LNCaP clone FGC (cell line): Measurements from ENCODE around the gene MGAT5B.

ENCODE experiments used
- DNase-seq: peaks from one replicate; pipeline ENCODE4 v3.0.0-alpha.2; 2011; ENCODE audit warnings: low read depth
- H3K4me3 ChIP-seq: 2 replicates; pipeline ENCODE4 v1.5.1; 2011; ENCODE audit warnings: mild to moderate bottlenecking, low read depth, low read length, control low read depth
- TF ChIP-seq, protein P1 (sequence below): IDR thresholded peaks from 2 replicates; pipeline ENCODE4 v1.5.1; 2012; ENCODE audit warnings: mild to moderate bottlenecking; ENCODE audit not compliant: control insufficient read depth, insufficient read depth; ENCODE audit errors: extremely low read depth

Gene MGAT5B

DNA sequence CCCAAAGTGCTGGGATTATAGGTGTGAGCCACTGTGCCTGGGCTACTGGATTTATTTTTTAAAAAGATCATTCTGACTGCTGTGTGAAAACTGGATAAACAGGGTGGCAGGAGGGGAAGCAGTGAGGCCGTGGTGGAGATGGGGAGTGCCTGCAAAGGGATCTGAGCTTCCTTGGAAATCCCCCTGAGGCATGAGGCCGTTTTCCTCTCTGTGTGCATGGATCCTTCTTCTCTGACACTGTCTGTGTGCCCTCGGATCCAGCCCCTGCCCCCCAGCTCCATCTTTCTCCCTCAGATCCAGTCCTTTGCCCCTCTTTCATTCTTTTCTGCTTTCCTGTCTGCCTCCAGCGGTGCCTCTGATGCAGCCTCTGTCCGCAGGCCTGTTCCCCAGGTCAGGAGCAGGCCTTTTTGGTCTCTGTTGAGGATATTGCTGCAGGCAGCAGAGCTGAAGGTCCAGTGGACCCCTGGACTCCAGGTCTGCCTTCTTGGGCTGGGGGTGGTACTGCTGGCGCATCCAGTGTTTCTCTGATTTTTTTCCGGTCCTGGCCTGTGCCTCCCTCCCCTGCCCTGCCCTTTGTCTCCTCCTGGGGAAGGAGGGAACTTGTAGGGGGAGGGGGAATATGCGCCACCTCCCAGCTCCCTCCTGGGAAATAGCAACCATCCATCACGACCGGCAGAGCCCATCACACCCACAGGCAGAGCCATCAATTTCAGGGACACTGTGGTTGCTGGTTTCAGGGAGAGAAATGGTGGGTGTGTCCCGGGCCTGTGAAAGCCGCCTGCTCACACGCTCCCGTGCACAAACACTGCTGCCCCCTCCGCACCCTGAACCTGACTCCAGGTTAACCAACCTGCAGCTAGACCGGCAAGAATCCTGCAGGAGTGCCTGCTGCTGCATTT, 17.0 kb downstream of the MGAT5B start:
- TF ChIP-seq, protein P1, sequence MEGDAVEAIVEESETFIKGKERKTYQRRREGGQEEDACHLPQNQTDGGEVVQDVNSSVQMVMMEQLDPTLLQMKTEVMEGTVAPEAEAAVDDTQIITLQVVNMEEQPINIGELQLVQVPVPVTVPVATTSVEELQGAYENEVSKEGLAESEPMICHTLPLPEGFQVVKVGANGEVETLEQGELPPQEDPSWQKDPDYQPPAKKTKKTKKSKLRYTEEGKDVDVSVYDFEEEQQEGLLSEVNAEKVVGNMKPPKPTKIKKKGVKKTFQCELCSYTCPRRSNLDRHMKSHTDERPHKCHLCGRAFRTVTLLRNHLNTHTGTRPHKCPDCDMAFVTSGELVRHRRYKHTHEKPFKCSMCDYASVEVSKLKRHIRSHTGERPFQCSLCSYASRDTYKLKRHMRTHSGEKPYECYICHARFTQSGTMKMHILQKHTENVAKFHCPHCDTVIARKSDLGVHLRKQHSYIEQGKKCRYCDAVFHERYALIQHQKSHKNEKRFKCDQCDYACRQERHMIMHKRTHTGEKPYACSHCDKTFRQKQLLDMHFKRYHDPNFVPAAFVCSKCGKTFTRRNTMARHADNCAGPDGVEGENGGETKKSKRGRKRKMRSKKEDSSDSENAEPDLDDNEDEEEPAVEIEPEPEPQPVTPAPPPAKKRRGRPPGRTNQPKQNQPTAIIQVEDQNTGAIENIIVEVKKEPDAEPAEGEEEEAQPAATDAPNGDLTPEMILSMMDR = no peak
- DNase-seq = no peak
- no peak overlapping the region for H3K4me3 ChIP-seq

DNA sequence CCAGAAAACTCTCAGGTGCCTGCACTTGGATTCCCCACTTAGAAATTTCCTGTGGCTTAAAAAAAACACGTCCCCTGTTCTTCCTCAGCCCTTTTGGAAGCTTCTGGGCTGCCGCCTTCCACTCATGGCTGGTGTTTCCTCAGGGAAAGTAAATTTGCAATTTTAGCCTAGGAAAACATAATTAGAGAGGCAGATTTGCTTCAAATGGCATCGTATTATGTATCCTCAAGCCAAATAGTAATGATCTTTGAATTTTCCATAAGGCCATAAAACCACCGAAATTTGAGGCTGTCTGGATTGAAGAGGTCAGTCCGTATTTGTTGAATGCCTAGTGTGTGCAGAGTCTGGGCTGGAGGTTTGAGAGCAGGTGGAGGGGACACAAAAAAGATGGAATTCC, 17.7 kb downstream of the MGAT5B start:
- H3K4me3 ChIP-seq = no peak overlapping the region
- TF ChIP-seq, protein P1 = no peak
- no peak for DNase-seq

GRCh38 chr17:76886395-76886794, 18.2 kb downstream of the MGAT5B start:
- H3K4me3 ChIP-seq = no peak overlapping the region
- DNase-seq = no peak
- TF ChIP-seq, protein P1 = no peak

DNA sequence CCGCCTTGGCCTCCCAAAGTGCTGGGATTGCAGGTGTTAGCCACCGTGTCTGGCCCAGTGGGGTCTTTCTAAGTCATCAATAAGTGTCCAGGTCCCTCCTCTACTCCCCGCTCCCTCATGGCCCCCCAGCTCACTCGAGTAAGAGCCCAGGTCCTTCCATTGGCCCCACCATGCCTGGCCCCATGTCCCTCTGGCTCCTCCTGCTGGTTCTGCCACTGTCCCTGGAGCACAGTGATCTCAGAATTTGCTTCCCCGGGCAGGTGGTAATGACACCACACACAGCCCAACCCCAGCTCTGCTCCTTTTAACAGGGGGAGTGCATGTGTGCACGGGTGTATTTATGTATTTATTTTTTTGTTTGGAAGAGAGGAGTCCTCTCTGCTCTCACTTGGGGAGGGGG, 19.6 kb downstream of the MGAT5B start:
- TF ChIP-seq, protein P1 = 0 out of 2 replicates have a peak, but pooled peaks have one; percentile 20
- H3K4me3 ChIP-seq = no peak overlapping the region
- no peak for DNase-seq

DNA sequence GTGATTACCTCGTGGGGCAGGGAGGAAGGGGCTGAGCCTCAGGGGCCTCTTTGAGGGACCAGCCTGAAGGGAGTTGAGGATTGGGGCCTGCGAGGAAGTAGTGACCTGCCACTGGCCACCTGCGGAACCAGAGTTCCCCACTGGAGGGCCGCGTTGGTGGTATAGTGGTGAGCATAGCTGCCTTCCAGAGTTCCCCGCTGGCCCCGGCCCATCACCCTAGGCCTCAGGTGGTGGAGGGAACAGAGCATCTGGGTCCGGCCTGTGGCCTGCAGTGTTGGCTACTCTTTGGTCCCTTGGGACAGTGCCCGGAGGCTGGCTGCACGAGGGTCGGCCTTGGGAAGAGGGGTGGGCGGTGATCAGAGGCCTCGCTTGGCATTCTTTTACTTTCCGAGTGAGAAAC, 20.5 kb downstream of the MGAT5B start:
- no peak for DNase-seq
- TF ChIP-seq, protein P1 = no peak
- H3K4me3 ChIP-seq = no peak overlapping the region

- DNase-seq = no peak
- H3K4me3 ChIP-seq = no peak overlapping the region
- TF ChIP-seq, protein P1 = no peak
Measured at GRCh38 chr17:76889323-76889722, 21.1 kb downstream of the MGAT5B start.
